Endothelial cell of umbilical vein (primary cell): ENCODE data around the gene GABPB1. TPM values are rescaled to one million over a fixed set of nuclear protein-coding genes. Genes with fewer than 3 reads are reported as not detected.

ENCODE experiments used
- BruUV-seq: library from RNA; stranded (reverse); fragments of 400-500 nt; replicated peaks from 2 replicates; lab custom pipeline; 2021; lab: Mats Ljungman, UMichigan
- CTCF ChIA-PET: fragments of 300-600, 350-600 bp; sonication (Branson Sonifier 250); formaldehyde crosslinking; loops from one replicate; lab custom pipeline; 2021; ENCODE audit warnings: antibody characterized with exemption, inconsistent platforms; lab: Charles Lee
- POLR2A ChIA-PET: fragments of 300-600, 350-600 bp; sonication (Branson Sonifier 250); formaldehyde crosslinking; loops from one replicate; lab custom pipeline; 2021; ENCODE audit warnings: antibody characterized with exemption, inconsistent platforms; lab: Charles Lee
- DNase-seq: peaks from one replicate; pipeline ENCODE4 v3.0.0-alpha.2; 2011; ENCODE audit warnings: low read depth, low spot score
- FAIRE-seq: peaks from 2 replicates; lab custom pipeline; 2011; peaks lifted over from hg19 to GRCh38; lab: Jason Lieb, UNC
- H2AFZ ChIP-seq: 2 replicates; pipeline ENCODE4 v1.6.0; 2012; ENCODE audit warnings: low read depth, low read length, control low read depth, inconsistent platforms
- H3K27ac ChIP-seq: 2 replicates; pipeline ENCODE4 v1.5.1; 2011; ENCODE audit warnings: low read depth, mild to moderate bottlenecking, control low read depth, low read length, moderate library complexity; ENCODE audit not compliant: insufficient read depth
- H3K27me3 ChIP-seq, 2 experiments: 2 replicates each; pipeline versions ENCODE4 v1.6.0 to v1.6.1; 2011; ENCODE audit warnings: low read length in 2 of 2, mixed read lengths in 1 of 2; ENCODE audit not compliant: control insufficient read depth in 2 of 2, insufficient read depth in 2 of 2
- H3K36me3 ChIP-seq, 2 experiments: 2 replicates in 1 of 2; 3 replicates in 1 of 2; pipeline ENCODE4 v1.5.1; 2011; ENCODE audit warnings: low read length in 2 of 2, mild to moderate bottlenecking in 1 of 2, moderate library complexity in 1 of 2; ENCODE audit not compliant: control insufficient read depth in 2 of 2, insufficient read depth in 2 of 2; ENCODE audit errors: extremely low read depth in 1 of 2
- H3K4me1 ChIP-seq: 3 replicates; pipeline ENCODE4 v1.5.1; 2011; ENCODE audit warnings: mild to moderate bottlenecking, low read length; ENCODE audit not compliant: control insufficient read depth, insufficient read depth; ENCODE audit errors: extremely low read depth
- H3K4me2 ChIP-seq: 2 replicates; pipeline ENCODE4 v1.6.1; 2011; ENCODE audit warnings: low read length, control low read depth, mixed read lengths; ENCODE audit not compliant: insufficient read depth
- H3K4me3 ChIP-seq, 3 experiments: fragments of 200-600 bp in 1 of 3; sonication (generic), shearing (Covaris generic) in 1 of 3; replicated peaks in 1 of 3; 2 replicates each; pipeline ENCODE4 v1.5.1; 2011 to 2016; ENCODE audit warnings: control low read depth in 3 of 3, low read length in 3 of 3, mild to moderate bottlenecking in 2 of 3, inconsistent platforms in 1 of 3, low read depth in 1 of 3, moderate library complexity in 1 of 3; ENCODE audit not compliant: insufficient read depth in 1 of 3
- H3K79me2 ChIP-seq: 2 replicates; pipeline ENCODE4 v1.6.0; 2012; ENCODE audit warnings: low read length, inconsistent platforms; ENCODE audit not compliant: control insufficient read depth, insufficient read depth
- H3K9ac ChIP-seq: replicated peaks from 2 replicates; pipeline ENCODE3; 2011; ENCODE audit warnings: low read length, control low read depth; ENCODE audit not compliant: insufficient read depth; ENCODE audit errors: extremely low read depth
- H3K9me1 ChIP-seq: replicated peaks from 3 replicates; pipeline ENCODE4 v1.6.0; 2011; ENCODE audit warnings: mild to moderate bottlenecking, low read length; ENCODE audit not compliant: control insufficient read depth, insufficient read depth; ENCODE audit errors: extremely low read depth
- H3K9me3 ChIP-seq: replicated peaks from 2 replicates; pipeline ENCODE4 v1.5.1; 2012; ENCODE audit warnings: low read length, inconsistent platforms; ENCODE audit not compliant: control insufficient read depth, insufficient read depth
- H4K20me1 ChIP-seq: replicated peaks from 2 replicates; pipeline ENCODE3; 2011; ENCODE audit warnings: mild to moderate bottlenecking, low read length; ENCODE audit not compliant: control insufficient read depth, insufficient read depth; ENCODE audit errors: extremely low read depth
- EZH2 ChIP-seq: IDR thresholded peaks from 2 replicates; pipeline ENCODE4 v1.6.1; 2012; ENCODE audit warnings: borderline replicate concordance, low read depth, mild to moderate bottlenecking, moderate library complexity, low read length, inconsistent platforms; ENCODE audit not compliant: severe bottlenecking
- FOS ChIP-seq: IDR thresholded peaks from 2 replicates; pipeline ENCODE4 v1.6.1; 2011; ENCODE audit warnings: mild to moderate bottlenecking, low read length, moderate library complexity, borderline replicate concordance; ENCODE audit not compliant: insufficient read depth
- GATA2 ChIP-seq: IDR thresholded peaks from 2 replicates; pipeline ENCODE4 v1.7.0; 2011; ENCODE audit warnings: low read depth, mild to moderate bottlenecking, moderate library complexity, mixed read lengths, low read length; ENCODE audit not compliant: insufficient read length, insufficient read depth
- JUN ChIP-seq: IDR thresholded peaks from 2 replicates; pipeline ENCODE4 v1.6.1; 2011; ENCODE audit warnings: borderline replicate concordance, low read depth; ENCODE audit not compliant: insufficient read length, insufficient read depth
- MYC ChIP-seq: IDR thresholded peaks from one replicate; pipeline ENCODE4 v1.6.1; 2011; ENCODE audit warnings: mild to moderate bottlenecking, low read depth, low read length
- POLR2A ChIP-seq: IDR thresholded peaks from 2 replicates; pipeline ENCODE4 v1.6.1; 2012; ENCODE audit warnings: low read depth, mild to moderate bottlenecking, control low read depth, low read length
- POLR2AphosphoS5 ChIP-seq: IDR thresholded peaks from 2 replicates; pipeline ENCODE4 v1.6.1; 2012; ENCODE audit warnings: low read depth, mild to moderate bottlenecking, control low read depth, low read length, moderate library complexity; ENCODE audit not compliant: insufficient read depth
- dilution Hi-C: fragments of 300-500 bp; cut with MboI; formaldehyde crosslinking; loops from one replicate; pipeline ENCODE4 v1.15.0; 2019; ENCODE audit warnings: low sequenced_read_pairs; ENCODE audit not compliant: extremely low pct_ligation_motif_present
- intact Hi-C: fragments of 100-400 bp; cut with micrococcal nuclease; formaldehyde crosslinking; loops from one replicate; pipeline ENCODE4 v1.10.0; 2022
- polyA plus RNA-seq, 4 experiments: library from polyadenylated mRNA; depleted of rRNA in 3 of 4; stranded (reverse) in 3 of 4; unstranded in 1 of 4; fragments of >200 nt; gene quantifications; 2 replicates each; pipeline versions ENCODE4 v1.2.1 to v1.2.3, GENCODE V29; 2011 to 2012; ENCODE audit warnings: missing spikeins in 1 of 4
- total RNA-seq: library from RNA; stranded (reverse); gene quantifications from 2 replicates; pipeline ENCODE4 v1.2.3, GENCODE V29; 2021
- TF ChIP-seq, protein P1 (sequence below): IDR thresholded peaks from 2 replicates; pipeline ENCODE4 v1.6.1; 2011; ENCODE audit not compliant: insufficient read depth, insufficient read length
- TF ChIP-seq, protein P2 (sequence below), 2 donors: IDR thresholded peaks; 1 replicate in 1 of 2; 2 replicates in 1 of 2; pipeline ENCODE4 v1.5.1; 2011; ENCODE audit warnings: low read length in 2 of 2, mild to moderate bottlenecking in 2 of 2, moderate library complexity in 2 of 2, control low read depth in 1 of 2, inconsistent platforms in 1 of 2, low read depth in 1 of 2; ENCODE audit not compliant: insufficient read depth in 1 of 2; ENCODE audit errors: extremely low read depth in 1 of 2

The GABPB1 gene
- total and polyA plus RNA-seq, 2 donors (not counting 3 experiments of a cell fraction or from before 2014, with no cell fraction given): 42.3 to 59.7 TPM

- FAIRE-seq (no peak), DNase-seq (no peak)
- no peak overlapping the region for H3K27ac ChIP-seq
- no peaks in the 10 kb centered on the region for H3K9me3 ChIP-seq
- H3K79me2 ChIP-seq: peaks cover 3% of the 10 kb centered on the region
- H3K9ac ChIP-seq: no peak overlapping the region
- POLR2A ChIA-PET: no interaction called here
- TF ChIP-seq GATA2 (no peak), POLR2A (no peak)
- dilution Hi-C loops: no loop called here
- no peak overlapping the region for H3K4me3 ChIP-seq
- CTCF ChIA-PET: interaction anchor here (2.2 kb wide), 1 partner anchor 11 kb away, joined by 9 read pairs; no protein-coding TSS in a partner anchor
- no peaks in the 10 kb centered on the region for H3K27me3 ChIP-seq
- H4K20me1 ChIP-seq: no peaks in the 10 kb centered on the region
- intact Hi-C loops: no loop called here
- no peak overlapping the region for H2AFZ ChIP-seq
- no TSS peak for BruUV-seq
- peaks cover 8 to 16% of the 10 kb centered on the region in 2 experiments for H3K36me3 ChIP-seq
- no peaks in the 10 kb centered on the region for H3K9me1 ChIP-seq
- H3K4me1 ChIP-seq: no peaks in the 10 kb centered on the region
- no peak overlapping the region for H3K4me2 ChIP-seq
Measured at GRCh38 chr15:50304836-50305235, 50.2 kb downstream of the GABPB1 start.

DNA sequence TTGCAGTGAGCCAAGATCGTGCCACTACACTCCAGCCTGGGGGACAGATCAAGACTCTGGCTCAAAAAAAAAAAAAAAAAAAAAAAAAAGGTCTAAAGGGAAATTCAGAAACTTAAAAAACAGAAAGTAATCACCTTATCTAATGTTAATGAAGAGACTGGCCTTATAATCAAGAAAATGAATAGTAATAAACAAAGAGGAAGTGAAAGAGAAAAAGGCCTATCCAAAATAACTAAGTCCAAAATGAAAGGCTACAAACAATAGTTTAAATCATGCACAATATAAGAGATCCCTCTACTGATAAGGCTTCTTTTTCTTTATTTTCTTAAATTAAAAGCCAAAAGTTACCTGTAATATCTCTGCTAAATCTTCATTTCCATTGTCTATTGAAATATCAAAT is 52.4 kb downstream of the GABPB1 start:
- Histone ChIP-seq H3K27me3 (no peaks in the 10 kb centered on the region), H3K4me3 (no peak overlapping the region), H4K20me1 (no peaks in the 10 kb centered on the region), H3K4me2 (no peak overlapping the region), H3K9ac (no peak overlapping the region), H2AFZ (no peak overlapping the region), H3K4me1 (no peaks in the 10 kb centered on the region), H3K36me3 (peaks cover 8 to 16% of the 10 kb centered on the region in 2 experiments), H3K27ac (no peak overlapping the region), H3K79me2 (no peaks in the 10 kb centered on the region), H3K9me3 (no peaks in the 10 kb centered on the region), H3K9me1 (no peaks in the 10 kb centered on the region)
- dilution Hi-C loops: no loop called here
- ChIA-PET CTCF (interaction anchor here (1.1 to 3.8 kb wide), 2 partner anchors 10 to 13 kb away, joined by 4 to 17 read pairs (median 7); no protein-coding TSS in a partner anchor), POLR2A (no interaction called here)
- intact Hi-C loops: no loop called here
- TF ChIP-seq, protein P1, sequence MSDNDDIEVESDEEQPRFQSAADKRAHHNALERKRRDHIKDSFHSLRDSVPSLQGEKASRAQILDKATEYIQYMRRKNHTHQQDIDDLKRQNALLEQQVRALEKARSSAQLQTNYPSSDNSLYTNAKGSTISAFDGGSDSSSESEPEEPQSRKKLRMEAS: no peak
- TF ChIP-seq EZH2: no peak
- no peak for TF ChIP-seq JUN
- no peak for TF ChIP-seq MYC
- TF ChIP-seq FOS: no peak
- TF ChIP-seq POLR2A: no peak
- no peak for TF ChIP-seq POLR2AphosphoS5
- TF ChIP-seq, protein P2, sequence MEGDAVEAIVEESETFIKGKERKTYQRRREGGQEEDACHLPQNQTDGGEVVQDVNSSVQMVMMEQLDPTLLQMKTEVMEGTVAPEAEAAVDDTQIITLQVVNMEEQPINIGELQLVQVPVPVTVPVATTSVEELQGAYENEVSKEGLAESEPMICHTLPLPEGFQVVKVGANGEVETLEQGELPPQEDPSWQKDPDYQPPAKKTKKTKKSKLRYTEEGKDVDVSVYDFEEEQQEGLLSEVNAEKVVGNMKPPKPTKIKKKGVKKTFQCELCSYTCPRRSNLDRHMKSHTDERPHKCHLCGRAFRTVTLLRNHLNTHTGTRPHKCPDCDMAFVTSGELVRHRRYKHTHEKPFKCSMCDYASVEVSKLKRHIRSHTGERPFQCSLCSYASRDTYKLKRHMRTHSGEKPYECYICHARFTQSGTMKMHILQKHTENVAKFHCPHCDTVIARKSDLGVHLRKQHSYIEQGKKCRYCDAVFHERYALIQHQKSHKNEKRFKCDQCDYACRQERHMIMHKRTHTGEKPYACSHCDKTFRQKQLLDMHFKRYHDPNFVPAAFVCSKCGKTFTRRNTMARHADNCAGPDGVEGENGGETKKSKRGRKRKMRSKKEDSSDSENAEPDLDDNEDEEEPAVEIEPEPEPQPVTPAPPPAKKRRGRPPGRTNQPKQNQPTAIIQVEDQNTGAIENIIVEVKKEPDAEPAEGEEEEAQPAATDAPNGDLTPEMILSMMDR (IDR thresholded peaks at IDR 0.05; ENCODE audit: extremely low read depth in 1 of 2, insufficient read depth in 1 of 2, low read depth in 1 of 2, low read length in 2 of 2): no peak
- TF ChIP-seq GATA2: no peak
- BruUV-seq: no TSS peak
- no peak for DNase-seq
- FAIRE-seq: no peak
